GM21526 (cell line): ENCODE measurements around the gene SPSB1.

Source experiments
- ATAC-seq: cut with Tn5 transposase; IDR thresholded peaks from one replicate; pipeline ENCODE4 v1.9.1; 2021; ENCODE audit warnings: moderate library complexity; ENCODE audit not compliant: unreplicated experiment, low FRiP score

The SPSB1 gene

GRCh38 chr1:9413071-9413876 is 120.6 kb downstream of the SPSB1 start:
- no peak for ATAC-seq

DNA sequence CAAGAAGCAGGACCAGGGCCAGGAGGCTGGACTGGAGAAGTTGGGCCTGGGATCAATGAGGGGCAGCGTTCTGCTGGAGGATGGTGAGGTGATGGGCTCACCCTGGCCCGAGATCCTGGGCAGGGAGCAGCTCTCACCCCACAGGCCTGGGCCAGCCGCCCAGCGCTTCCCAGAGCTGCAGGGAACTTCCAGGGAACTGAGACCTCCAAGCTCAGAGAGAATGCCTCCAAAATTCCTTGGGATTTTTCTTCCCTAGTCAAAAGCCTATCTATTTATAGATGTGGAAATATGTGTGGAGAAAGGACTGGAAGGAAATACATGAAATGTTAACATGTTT is 121.2 kb downstream of the SPSB1 start:
- ATAC-seq = no peak

DNA sequence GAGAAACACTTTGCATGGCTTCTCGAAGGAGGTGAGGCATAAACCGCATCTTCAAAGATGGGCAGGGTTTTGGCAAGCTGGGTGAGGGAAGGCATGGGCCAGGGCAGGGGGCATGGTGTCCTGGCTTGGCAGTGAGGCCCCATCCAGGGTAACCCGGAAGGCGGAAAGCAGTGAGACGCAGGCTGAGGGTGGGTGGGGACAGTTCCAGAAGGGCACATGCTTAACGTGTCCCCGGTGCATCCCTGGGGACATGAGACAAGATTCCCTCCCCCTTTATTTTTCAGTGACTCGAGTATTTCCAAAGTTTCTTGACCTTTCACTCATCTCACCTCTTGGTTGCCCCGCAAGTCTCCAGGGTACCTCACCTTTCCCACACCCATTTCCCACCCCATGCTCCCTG is 123.8 kb downstream of the SPSB1 start:
- ATAC-seq = no peak

DNA sequence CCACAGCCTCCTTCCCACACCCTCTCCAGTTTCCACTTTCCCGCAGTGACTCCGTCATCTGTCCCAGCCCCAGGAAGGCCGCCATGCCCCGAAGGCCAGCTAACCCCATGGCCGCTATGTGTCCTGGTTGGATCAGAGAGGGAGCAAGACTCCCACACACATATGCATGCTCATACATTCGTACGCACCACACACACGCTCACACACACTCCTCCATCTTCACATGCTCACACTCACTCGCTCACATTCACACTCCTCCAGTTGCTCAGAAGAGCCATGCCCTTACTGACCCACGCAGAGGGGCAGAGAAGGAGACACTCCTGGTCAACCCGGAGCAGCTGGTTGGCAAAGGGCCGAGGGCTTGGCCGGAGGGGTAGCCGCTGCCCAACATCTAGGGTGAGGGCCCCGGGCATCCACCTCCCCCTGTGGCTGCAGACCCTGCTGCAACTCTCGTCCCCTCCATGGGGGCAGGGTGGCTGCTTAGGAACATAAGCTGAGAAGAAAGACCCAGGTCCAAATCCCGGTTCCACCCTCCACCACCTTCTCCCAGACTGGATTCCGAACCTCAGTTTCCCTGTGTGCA is 124.3 kb downstream of the SPSB1 start:
- ATAC-seq = no peak

DNA sequence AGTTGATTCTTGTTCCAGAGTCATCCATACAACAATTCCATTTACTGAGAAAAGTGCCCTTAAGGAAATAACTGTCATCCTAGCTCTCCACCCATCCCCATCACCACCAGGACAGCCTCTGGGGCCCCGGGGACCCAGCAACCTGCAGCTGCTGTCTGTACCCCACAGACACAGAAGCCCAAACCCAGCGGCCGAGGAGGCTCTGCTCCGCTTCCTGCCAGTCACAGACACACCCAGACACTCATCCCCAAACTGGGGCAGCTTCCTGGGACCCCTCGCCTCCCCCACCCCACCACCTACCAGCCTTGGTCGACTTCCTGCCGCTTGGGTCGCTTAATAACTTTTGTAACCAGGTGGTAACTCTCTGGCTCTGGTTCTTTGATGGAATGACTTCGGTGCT is 125.0 kb downstream of the SPSB1 start:
- ATAC-seq = no peak

GRCh38 chr1:9418851-9419250 is 126.2 kb downstream of the SPSB1 start:
- ATAC-seq = no peak
